Measurements from ENCODE around the gene CDK5R2.

Gene CDK5R2

GRCh38 chr2:218962859-218963492 lies 3.5 kb downstream of the CDK5R2 start:
- DNase-seq = peak; percentile 30 to 66 (median 49)

GRCh38 chr2:218963601-218964000 lies 4.1 kb downstream of the CDK5R2 start:
- DNase-seq = no peak

GRCh38 chr2:218964041-218964771 lies 4.7 kb downstream of the CDK5R2 start:
- peak in 1 of 3 donors; percentile 48 for DNase-seq

GRCh38 chr2:218970894-218971293 lies 11.4 kb downstream of the CDK5R2 start:
- DNase-seq = no peak

GRCh38 chr2:218975060-218975777 lies 15.8 kb downstream of the CDK5R2 start:
- DNase-seq = no peak

- peak; percentile 86 to 93 (median 91) for DNase-seq
Measured at GRCh38 chr2:218979846-218980734, 20.6 kb downstream of the CDK5R2 start.

- no peak for DNase-seq
Measured at GRCh38 chr2:218980735-218981389, 21.4 kb downstream of the CDK5R2 start.

GRCh38 chr2:218981390-218981880 lies 22.0 kb downstream of the CDK5R2 start:
- no peak for DNase-seq

GRCh38 chr2:218981881-218982585 lies 22.6 kb downstream of the CDK5R2 start:
- peak; percentile 32 to 64 (median 53) for DNase-seq

- no peak for DNase-seq
Measured at GRCh38 chr2:218982586-218983262, 23.3 kb downstream of the CDK5R2 start.

- DNase-seq = no peak
Measured at GRCh38 chr2:218983263-218983933, 23.9 kb downstream of the CDK5R2 start.

GRCh38 chr2:218983934-218984238 lies 24.4 kb downstream of the CDK5R2 start:
- DNase-seq = no peak

GRCh38 chr2:218984239-218985020 lies 25.0 kb downstream of the CDK5R2 start:
- DNase-seq = no peak

GRCh38 chr2:218985021-218985324 lies 25.5 kb downstream of the CDK5R2 start, which contains the start of gene FEV:
TSS of gene FEV (minus strand) at chr2:218985184. CDS start at chr2:218985075, 109 bp downstream.
- DNase-seq = no peak

GRCh38 chr2:218985325-218986091 lies 26.0 kb downstream of the CDK5R2 start:
- no peak for DNase-seq

- DNase-seq = no peak
Measured at GRCh38 chr2:218986148-218986761, 26.8 kb downstream of the CDK5R2 start.

- DNase-seq = no peak
Measured at GRCh38 chr2:218988164-218988563, 28.7 kb downstream of the CDK5R2 start.

GRCh38 chr2:218988650-218989049 lies 29.2 kb downstream of the CDK5R2 start:
- DNase-seq = no peak

Data from suppressor macrophage treated with lipopolysaccharide for 1 hour (primary cell).